Esophagus muscularis mucosa (tissue), 3 donors: ENCODE results near the gene TESMIN.

Source experiments
- POLR2A ChIP-seq: fragments of 450-650 bp; IDR thresholded peaks from one replicate; pipeline ENCODE4 v1.6.1; 2017; ENCODE audit warnings: antibody characterized with exemption, moderate library complexity, mild to moderate bottlenecking, low read depth
- TF ChIP-seq, protein P1 (sequence below), 3 experiments: fragments of 200-600 bp in 2 of 3; fragments of 450-650 bp in 1 of 3; sonication (generic) in 2 of 3; IDR thresholded peaks; one replicate each; pipeline ENCODE4 v1.5.1; 2017 to 2019; ENCODE audit warnings: antibody characterized with exemption in 3 of 3, mild to moderate bottlenecking in 2 of 3, moderate library complexity in 1 of 3

DNA sequence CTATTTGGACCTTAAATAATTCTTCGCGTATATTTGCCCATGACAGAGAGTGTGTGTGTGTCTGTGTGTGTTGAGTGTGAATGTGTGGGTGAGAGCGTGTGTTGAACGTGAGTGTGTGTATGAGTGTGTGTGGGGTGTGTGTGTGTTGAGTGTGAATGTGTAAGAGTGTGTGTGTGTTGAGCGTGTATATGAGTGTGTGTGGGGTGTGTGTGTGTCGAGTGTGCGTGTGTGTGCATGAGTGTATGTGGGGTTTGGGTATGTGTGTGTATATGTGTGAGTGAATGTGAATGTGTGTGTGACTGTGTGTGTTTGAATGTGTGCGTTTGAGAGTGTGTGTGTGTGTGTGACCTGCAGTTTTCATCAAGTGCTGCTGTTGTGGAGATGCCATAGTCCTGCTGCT lies 40.2 kb downstream of the TESMIN start:
- TF ChIP-seq, protein P1, sequence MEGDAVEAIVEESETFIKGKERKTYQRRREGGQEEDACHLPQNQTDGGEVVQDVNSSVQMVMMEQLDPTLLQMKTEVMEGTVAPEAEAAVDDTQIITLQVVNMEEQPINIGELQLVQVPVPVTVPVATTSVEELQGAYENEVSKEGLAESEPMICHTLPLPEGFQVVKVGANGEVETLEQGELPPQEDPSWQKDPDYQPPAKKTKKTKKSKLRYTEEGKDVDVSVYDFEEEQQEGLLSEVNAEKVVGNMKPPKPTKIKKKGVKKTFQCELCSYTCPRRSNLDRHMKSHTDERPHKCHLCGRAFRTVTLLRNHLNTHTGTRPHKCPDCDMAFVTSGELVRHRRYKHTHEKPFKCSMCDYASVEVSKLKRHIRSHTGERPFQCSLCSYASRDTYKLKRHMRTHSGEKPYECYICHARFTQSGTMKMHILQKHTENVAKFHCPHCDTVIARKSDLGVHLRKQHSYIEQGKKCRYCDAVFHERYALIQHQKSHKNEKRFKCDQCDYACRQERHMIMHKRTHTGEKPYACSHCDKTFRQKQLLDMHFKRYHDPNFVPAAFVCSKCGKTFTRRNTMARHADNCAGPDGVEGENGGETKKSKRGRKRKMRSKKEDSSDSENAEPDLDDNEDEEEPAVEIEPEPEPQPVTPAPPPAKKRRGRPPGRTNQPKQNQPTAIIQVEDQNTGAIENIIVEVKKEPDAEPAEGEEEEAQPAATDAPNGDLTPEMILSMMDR (IDR thresholded peaks at IDR 0.05): no peak
- no peak for TF ChIP-seq POLR2A
